ENCODE measurements around the gene COL20A1.

Gene COL20A1

GRCh38 chr20:63278661-63279060 is 14.3 kb upstream of the COL20A1 start:
- DNase-seq (ENCODE audit: low read depth): no peak

GRCh38 chr20:63279931-63280330 is 13.1 kb upstream of the COL20A1 start:
- no peak for DNase-seq (ENCODE audit: low read depth)

- no peak for DNase-seq (ENCODE audit: low read depth)
Measured at GRCh38 chr20:63280371-63280770, 12.6 kb upstream of the COL20A1 start.

- DNase-seq (ENCODE audit: low read depth): no peak
Measured at GRCh38 chr20:63280929-63281545, 11.9 kb upstream of the COL20A1 start.

DNA sequence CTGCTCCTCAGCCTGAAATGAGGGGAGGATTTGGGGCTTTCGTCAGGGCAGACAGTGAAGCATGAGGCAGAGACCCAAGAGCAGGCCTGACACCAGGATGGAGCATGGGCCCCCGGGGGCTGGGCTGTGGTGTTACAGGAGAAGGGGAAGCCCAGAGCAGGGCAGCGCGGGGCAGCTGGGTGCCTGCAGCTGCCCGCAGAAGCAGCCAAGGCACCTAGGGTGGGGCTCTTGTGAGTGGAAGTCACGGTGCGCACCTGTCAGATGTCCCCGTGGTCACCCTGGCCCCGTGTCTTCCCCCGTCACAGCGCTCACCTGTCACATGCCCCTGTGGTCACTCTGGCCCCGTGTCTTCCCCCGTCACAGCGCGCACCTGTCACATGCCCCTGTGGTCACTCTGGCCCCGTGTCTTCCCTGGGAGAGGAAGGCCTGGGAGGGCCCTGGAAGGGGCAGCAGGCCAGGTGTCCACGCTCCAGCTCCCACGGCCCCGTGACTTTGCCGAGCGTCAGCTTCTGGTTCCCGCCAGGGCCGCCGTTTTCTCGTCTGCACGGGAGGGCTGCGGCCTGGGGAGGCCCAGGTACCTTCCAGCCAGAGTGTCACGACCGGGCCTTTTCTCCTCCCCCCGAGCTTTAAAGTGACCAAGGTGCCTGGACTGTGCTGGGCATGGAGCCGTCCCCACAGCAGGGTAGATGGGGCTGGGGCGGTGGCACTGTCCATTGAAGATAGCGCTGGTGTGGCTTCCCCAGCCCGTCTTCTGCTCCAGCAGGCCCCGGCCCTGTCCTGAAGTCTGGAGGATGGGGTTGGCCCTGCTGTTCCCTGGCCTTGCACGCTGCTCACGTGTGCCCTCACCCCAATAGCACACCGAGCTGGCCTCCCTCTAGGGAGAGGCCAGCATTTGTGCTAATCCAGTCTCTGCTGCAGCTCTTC is 11.0 kb upstream of the COL20A1 start:
- no peak for DNase-seq (ENCODE audit: low read depth)

DNA sequence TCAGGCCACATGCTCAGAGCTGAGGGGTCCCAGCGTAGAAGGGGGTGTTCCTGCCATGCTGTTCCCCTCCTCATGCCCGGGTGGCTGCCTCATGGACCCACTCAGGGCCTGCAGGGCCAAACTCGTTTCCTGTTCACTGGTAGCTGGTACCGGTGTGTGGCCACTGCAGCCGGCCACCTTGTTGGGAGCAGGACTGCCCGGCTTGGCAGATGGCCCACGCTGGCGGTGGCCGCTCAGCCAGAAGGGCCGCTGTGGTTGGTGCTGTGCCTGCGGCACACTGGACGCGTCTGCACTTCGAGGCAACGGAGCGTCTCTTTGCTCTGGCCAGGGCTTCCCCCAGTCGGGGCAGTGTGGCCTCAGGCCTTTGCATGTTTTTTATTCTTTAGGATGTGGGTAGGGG is 10.0 kb upstream of the COL20A1 start:
- no peak for DNase-seq (ENCODE audit: low read depth)

DNA sequence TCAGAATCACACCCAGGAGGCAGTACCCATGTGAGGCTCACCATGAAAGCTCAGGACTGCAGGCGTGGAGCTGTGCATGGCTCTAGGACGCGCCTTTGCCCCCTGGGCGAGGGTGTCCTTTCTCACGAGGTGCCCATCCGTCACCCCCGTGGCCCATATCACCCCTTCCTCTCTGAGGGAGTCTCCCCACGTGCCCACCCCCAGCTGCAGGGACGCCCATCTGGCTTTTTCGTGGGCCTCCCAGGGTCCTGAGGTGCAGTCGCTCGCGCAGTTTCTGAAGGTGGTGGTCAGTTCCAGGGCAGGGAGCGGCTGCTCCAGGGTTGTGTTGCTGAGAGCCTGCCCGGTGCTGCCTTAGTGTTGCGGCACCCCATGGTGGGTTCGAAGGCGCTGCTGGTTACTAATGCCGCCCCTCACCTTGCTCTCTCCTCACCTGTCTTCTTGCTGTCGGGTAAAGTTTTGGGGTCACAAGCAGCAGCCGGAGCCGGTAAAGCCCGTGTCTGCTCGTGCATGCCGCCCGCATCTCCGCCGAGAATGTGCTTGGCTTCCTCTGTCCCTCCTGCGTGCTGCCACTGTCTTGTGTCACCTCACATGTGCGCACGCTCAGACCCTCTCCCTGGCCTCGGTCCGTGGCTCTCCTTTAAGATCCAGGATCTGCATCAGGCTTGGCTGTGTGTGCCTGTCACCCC is 9.4 kb upstream of the COL20A1 start:
- DNase-seq (ENCODE audit: low read depth): no peak

DNA sequence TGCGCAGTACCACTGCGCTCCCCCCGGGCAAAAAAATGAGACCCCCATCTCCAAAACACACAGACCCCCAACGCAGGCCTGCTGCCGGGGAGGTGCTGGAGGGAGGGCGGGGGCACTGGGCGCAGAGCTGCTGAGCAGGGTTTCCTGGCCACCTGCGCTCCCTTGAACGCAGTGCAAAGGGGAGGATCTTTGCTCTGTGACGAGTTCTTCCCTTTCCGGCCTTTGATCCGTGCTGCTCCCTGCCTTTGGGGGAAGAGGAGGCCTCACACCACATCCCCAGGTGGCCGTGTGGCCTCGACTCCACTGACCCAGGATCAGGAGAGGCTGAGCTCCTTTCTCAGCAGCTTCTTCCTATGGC is 8.9 kb upstream of the COL20A1 start:
- no peak for DNase-seq (ENCODE audit: low read depth)

GRCh38 chr20:63284544-63284949 is 8.4 kb upstream of the COL20A1 start:
- no peak for DNase-seq (ENCODE audit: low read depth)

- DNase-seq (ENCODE audit: low read depth): no peak
Measured at GRCh38 chr20:63284981-63285524, 7.9 kb upstream of the COL20A1 start.

GRCh38 chr20:63285636-63286615 is 7.1 kb upstream of the COL20A1 start:
- DNase-seq (ENCODE audit: low read depth): no peak

GRCh38 chr20:63286781-63287696 is 5.9 kb upstream of the COL20A1 start:
- DNase-seq (ENCODE audit: low read depth): no peak

GRCh38 chr20:63287697-63288580 is 5.0 kb upstream of the COL20A1 start:
- no peak for DNase-seq (ENCODE audit: low read depth)

DNA sequence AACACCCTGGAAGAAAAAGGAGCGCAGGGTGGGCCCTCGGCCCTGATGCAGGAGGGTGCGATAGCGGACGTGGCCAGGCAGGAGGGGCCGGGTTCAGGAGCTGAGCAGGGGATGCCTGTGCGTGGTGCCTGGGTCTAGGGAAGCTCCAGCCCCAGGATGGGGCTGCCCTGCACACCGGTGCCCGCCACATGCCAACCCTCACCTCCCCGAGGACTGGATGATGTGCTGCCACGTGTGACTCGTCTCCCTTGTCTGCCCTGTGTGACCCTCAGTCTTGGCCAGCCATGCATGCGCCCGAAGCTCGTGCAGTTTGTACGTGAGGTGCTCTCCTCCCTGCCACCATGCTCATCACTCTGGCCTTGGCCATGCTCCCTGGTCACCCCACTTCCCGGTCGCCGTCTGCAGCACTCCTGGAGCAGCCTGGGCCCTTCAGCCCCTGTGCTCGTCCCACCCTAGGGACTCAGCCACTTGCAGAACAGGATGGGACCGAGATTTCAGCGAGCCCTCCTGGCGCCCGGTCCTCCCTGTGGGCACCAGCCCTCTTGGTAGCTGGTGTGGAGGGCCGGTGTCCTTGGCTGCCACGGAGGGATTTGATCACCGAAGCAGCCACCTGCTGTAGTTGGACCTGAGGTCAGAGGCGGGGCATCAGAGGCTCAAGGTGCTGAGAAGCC is 4.3 kb upstream of the COL20A1 start:
- no peak for DNase-seq (ENCODE audit: low read depth)

- no peak for DNase-seq (ENCODE audit: low read depth)
Measured at GRCh38 chr20:63289311-63290135, 3.5 kb upstream of the COL20A1 start.

GRCh38 chr20:63290136-63290676 is 2.8 kb upstream of the COL20A1 start:
- no peak for DNase-seq (ENCODE audit: low read depth)

DNA sequence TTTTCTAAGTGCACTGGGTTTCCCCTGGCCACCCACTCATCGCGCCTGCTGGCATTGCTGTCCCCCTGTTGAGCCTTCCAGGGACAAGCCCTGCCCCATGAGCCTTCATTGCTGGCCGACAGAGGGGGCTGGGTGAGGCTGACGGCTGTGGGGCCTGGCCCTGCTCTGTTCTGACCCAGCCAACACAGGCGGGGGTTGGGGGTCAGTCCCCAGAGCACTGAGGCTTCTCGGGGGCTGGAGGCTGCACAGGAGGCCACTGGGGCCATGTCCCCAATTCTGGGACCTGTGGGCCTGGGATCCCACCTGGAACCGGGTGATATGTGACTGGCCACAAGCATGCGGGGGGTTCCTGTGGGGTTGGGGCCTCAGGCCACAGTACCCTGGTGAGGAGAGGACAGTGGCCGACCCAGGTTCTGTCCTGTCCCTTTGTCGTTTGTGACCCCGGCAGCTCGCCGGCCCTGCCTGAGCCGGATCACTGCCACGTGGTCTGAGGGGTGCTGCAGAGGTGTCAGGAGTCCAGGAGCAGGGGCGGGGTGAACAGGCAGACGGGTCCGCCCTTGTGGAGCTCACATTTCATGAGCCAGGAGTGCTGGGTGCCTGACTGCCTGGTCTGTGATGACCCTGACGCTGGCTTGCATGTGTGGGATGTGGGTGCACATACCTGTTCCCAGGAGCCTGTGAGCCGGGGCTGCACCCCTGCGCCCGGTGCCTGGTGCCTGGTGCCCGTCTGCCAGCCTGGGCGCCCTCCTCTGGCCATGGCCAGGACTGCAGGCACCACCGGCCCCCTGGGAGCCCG is 2.1 kb upstream of the COL20A1 start:
- peak; percentile 33 for DNase-seq (ENCODE audit: low read depth)
